TTC549 (cell line): Measurements from ENCODE around the gene DUS1L.

Source experiments
- FAIRE-seq: peaks from 2 replicates; lab custom pipeline; 2012; peaks lifted over from hg19 to GRCh38; lab: Jason Lieb, UNC

The DUS1L gene

DNA sequence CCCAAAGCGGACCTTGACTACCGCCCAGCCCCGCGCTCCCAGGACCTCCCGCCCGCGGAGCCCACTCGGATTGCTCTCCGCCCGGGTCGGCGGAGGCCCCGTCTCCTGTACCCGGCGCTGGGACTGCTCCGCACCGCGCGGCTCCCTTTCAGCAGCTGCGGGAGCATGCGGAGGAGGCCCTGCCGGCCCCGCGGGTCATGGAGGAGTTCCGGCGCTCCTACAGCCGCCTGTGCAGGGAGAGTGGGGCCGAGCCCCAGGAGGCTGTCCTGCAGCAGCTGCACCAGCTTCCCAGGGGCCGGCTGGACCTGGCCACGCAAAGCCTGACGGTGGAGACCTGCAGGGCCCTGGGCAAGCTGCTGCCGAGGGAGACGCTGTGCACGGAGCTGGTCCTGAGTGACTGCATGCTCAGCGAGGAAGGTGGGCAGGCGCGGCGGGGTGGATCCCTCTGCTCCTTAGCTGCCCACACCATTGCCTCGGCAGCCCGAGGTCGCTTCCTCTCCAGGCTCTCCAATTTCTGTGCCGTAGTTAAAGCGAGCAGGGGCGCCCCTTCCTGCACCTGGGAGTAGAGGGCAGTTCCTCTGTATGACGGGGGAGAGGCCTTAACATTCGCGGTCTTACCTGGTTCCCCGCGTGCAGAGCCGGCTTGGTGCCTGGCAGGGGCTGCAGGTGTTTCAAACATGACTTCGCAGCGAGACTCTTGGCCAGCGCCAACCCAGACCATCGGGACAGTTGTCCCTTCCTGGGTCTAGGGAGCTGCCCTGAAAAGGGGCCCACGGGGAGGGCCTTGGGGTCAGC is 42.0 kb downstream of the DUS1L start:
- no peak for FAIRE-seq

DNA sequence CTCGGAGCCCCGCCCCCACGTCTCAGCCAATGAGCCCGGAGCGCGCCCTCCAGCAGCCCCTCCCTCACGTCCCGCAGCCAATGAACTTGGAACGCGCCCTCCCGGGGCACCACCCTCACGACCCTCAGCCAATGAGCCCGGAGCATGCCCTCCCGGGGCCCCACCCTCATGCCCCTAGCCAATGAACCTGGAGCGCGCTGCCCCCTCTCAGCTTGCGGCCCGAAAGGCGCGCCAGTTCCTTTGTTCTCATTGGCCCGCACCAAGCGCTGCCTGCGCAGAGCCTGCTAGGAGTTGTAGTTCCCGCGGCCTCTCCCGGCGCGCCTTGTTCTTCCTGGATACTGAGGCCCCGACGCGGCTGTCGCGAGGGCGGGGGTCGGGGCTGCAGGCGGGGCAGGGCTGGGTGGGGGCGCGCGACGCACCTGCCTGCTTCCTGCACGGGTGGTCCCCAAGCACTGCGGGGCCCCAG is 42.6 kb downstream of the DUS1L start, which contains the start of gene LRRC45:
LRRC45 (plus strand) TSS at position 325 of the 466 bp plus-strand sequence. CDS start 339 bp downstream, outside the sequence.
- FAIRE-seq = peak; percentile 95

- FAIRE-seq = no peak
Observed at GRCh38 chr17:82022310-82022980, 43.2 kb downstream of the DUS1L start, which contains the start of gene CENPX. TSS of gene CENPX (minus strand) at chr17:82022878. CDS start at chr17:82022861, 17 bp downstream.

- FAIRE-seq = no peak
Observed at GRCh38 chr17:82021900-82022309, 43.7 kb downstream of the DUS1L start.

GRCh38 chr17:82021107-82021899 is 44.3 kb downstream of the DUS1L start:
- FAIRE-seq = no peak

DNA sequence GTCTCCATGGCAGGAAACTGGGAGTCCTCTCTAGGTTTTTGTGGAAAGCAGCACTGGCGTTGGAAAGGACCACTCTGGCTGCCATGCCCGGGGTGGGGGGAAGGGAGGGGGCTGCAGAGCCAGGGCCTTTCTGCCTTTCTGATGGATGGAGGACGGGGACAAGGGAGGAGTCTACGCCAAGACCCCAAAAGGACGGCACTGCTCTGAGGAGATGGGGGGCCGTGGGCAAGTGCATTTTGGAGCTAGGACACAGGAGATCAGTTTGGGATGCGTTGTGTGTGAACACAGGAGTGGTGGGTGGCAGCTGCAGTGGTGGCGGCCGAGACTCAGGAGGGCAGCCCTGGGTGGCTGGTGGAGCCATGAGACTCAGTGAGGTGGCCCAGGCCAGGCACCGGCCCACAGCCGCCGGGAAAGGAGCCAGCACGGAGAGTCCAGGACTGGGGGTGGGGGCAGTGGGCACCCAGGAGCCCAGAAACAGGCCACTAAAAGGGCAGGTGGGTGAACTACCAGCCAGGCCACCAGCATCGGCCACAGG is 45.0 kb downstream of the DUS1L start:
- no peak for FAIRE-seq

- no peak for FAIRE-seq
Observed at GRCh38 chr17:82019690-82020571, 45.7 kb downstream of the DUS1L start.

- FAIRE-seq = no peak
Observed at GRCh38 chr17:82018989-82019689, 46.5 kb downstream of the DUS1L start.

DNA sequence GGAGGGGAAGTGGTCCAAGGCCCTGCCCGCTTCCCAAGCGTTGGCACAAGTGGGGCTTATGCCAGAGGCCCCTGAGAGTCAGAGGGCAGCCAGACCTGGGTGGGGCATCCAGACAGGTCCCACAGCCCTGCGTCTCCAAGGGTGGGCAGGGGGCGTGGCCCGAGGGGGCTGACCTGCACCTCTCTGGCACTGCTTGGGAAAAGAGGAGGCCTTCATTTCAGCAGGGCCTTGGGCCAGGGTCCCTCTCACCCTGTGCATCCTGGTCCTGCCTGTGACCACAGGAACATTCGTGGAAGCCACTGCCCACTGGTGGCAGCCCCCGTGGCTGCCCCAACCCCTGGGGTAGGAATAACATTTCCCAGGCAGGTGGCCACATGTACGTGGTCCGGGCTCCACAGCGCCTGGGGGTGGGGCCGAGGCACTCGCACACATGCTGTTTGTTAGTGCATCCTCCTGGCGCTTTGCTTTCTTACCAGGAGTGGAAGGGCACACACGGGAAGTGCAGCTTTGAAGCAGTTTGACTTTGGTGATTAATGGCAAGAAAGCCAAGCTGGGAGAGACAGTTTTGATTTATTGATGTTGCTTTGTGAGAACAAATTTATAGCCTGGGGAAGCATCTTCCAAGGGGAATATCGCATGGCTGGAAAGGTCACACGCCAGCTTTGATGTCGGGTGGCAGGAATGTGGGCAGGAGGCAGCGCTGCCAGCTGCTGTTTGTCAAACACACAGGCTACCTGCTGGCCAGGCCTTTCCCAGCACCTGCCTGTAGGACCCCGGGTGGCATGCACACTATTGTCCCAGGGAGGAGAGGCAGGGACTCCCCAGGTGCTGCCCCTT is 47.2 kb downstream of the DUS1L start:
- FAIRE-seq = no peak

- FAIRE-seq = no peak
Observed at GRCh38 chr17:82017612-82018151, 47.9 kb downstream of the DUS1L start.

DNA sequence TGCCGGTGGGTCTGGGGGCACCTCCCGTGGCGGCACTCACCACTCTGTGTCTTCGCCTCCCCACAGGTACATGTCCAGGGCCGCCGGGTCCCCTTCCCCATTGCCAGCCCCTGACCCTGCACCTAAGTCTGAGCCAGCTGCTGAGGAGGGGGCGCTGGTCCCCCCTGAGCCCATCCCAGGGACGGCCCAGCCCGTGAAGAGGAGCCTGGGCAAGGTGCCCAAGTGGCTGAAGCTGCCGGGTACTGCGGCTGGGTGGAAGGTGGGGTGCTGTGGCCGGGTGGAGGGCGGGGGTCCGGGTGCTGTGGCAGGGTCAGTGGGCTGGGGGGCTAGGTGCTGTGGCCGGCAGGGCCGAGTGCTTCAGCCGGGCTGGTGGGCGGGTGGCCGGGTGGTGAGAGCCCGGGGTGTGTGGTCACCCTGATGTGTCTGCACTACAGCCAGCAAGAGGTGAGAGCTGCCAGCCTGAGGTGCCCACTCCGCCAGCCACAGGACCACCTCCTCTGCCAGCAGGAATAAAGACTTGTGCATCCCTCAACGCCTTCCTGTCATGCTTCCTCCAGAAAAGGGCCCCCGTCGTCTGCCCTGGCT is 48.6 kb downstream of the DUS1L start:
- no peak for FAIRE-seq

- FAIRE-seq = no peak
Observed at GRCh38 chr17:82016061-82016874, 49.3 kb downstream of the DUS1L start.

DNA sequence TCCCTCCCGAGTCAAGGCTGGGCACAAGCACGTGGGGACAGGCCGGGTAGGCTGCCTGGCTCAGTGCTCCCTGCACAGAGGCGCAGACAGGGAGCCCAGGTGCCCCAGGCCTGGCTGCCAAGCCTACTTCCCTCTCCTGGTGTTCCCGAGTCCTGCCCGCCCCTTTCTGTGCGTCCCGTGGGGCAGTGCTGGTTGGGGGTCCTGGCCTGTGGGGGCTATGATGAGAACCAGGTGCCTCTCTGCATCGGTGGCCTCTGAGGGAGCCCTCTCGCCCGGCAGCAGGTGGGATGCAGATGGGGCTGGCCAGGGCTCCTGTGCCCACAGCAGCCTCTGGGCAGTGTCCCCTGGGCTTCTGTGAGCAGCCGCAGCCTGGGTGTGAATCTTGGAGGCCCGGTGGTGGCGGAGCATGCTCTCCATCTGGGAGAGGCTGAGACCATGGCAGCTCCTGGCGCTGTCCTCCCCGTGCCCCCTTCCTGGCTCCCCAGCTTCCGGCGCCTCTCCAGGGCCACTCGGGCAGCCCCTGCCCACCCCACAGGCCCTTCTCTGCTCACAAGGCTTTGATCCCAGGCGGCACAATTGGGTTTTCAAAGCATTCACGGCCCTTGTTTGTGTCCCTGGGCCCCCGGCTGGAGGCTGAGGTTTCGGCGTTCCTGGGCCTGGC is 50.2 kb downstream of the DUS1L start:
- FAIRE-seq = no peak

GRCh38 chr17:82014971-82015310 is 50.7 kb downstream of the DUS1L start:
- FAIRE-seq = no peak

DNA sequence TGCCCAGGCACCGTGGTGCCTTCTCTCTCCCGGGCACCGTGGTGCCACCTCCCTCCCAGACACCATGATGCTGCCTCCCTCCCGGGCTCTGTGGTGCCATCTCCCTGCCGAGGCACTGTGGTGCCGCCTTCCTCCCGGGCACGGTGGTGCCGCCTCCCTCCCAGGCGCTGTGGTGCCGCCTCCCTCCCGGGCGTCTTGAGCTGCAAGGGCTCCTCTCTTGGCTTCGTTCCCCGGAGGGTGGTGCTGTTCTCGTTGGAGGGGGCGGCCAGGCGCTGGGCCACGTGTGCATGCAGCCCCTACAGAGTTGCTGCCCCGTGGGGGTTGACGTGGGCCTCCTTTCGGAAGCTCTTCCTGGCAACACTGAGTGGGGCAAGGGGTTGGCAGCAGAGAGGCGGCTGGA is 51.2 kb downstream of the DUS1L start:
- no peak for FAIRE-seq

GRCh38 chr17:82013772-82014321 is 51.8 kb downstream of the DUS1L start:
- FAIRE-seq = no peak

GRCh38 chr17:82013341-82013740 is 52.3 kb downstream of the DUS1L start:
- FAIRE-seq = no peak
